ENCODE measurements around the gene RNPEP.
"Not testable (repeated sequence)": the region's sequence is repeated elsewhere in the genome, so short reads cannot be mapped to it uniquely, and the experiment has no call there.

RNPEP gene

DNA sequence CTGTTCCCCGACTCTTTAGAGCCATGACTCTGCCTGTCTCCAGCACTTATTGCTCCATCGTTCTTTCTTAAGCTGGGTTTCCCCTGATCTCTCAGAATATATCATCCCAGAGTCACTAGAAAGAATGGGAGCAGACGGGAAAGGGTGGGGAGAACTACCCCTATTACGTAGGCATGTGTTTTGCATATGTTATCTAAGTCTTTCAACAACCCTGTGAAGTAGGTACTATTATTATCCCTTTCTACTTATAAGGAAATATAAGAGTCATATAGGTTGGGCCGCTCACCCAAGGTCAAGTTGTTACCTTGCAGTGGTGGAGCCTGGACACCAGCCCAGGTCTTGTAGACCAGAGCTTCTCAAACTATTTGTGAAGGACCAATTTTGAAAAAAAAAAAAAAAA, 66.7 kb downstream of the RNPEP start:
- TF ChIP-seq, protein P1, sequence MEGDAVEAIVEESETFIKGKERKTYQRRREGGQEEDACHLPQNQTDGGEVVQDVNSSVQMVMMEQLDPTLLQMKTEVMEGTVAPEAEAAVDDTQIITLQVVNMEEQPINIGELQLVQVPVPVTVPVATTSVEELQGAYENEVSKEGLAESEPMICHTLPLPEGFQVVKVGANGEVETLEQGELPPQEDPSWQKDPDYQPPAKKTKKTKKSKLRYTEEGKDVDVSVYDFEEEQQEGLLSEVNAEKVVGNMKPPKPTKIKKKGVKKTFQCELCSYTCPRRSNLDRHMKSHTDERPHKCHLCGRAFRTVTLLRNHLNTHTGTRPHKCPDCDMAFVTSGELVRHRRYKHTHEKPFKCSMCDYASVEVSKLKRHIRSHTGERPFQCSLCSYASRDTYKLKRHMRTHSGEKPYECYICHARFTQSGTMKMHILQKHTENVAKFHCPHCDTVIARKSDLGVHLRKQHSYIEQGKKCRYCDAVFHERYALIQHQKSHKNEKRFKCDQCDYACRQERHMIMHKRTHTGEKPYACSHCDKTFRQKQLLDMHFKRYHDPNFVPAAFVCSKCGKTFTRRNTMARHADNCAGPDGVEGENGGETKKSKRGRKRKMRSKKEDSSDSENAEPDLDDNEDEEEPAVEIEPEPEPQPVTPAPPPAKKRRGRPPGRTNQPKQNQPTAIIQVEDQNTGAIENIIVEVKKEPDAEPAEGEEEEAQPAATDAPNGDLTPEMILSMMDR (conservative IDR thresholded peaks at IDR 0.05; ENCODE audit: low read depth, low read length), result no peak
- DNase-seq (ENCODE audit: low read depth), result no peak
- no peak overlapping the region for H3K4me3 ChIP-seq (ENCODE audit: low read depth, low read length)

DNA sequence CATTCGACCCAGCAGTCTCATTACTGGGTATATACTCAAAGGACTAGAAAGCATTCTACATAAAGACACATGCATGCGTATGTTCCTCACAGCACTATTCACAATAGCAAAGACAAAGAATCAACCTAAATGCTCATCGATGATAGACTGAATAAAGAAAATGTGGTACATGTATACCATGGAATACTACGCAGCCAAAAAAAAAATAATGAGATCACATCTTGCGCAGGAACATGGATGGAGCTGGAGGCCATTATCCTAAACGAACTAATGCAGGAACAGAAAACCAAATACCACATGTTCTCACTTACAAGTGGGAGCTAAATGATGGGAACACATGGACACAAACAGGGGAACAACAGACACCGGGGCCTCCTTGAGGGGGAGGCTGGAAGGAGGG, 71.6 kb downstream of the RNPEP start:
- H3K4me3 ChIP-seq (ENCODE audit: low read depth, low read length), result no peak overlapping the region
- TF ChIP-seq, protein P1 (conservative IDR thresholded peaks at IDR 0.05; ENCODE audit: low read depth, low read length), result no peak
- no peak for DNase-seq (ENCODE audit: low read depth)

DNA sequence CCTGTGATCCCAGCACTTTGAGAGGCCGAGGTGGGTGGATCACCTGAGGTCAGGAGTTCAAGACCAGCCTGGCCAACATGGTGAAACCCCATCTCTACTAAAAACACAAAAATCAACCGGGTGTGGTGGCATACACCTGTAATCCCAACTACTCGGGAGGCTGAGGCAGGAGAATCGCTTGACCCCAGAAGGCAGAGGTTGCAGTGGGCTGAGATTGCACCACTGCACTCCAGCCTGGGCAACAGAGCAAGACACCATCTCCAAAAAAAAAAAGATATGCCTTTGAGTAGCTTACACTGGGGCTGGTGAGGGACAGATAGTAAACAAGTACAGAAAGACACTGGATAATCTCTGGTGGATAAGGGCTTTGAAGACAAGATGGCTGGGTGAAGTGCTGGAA, 72.2 kb downstream of the RNPEP start:
- not testable (repeated sequence) for H3K4me3 ChIP-seq (ENCODE audit: low read depth, low read length); DNase-seq (ENCODE audit: low read depth)
